HG03432 (cell line): ENCODE data around the gene TCEA2.

ENCODE experiments used
- ATAC-seq: cut with Tn5 transposase; IDR thresholded peaks from one replicate; pipeline ENCODE4 v1.9.1; 2021; ENCODE audit warnings: mild to moderate bottlenecking, moderate library complexity; ENCODE audit not compliant: unreplicated experiment

The TCEA2 gene

DNA sequence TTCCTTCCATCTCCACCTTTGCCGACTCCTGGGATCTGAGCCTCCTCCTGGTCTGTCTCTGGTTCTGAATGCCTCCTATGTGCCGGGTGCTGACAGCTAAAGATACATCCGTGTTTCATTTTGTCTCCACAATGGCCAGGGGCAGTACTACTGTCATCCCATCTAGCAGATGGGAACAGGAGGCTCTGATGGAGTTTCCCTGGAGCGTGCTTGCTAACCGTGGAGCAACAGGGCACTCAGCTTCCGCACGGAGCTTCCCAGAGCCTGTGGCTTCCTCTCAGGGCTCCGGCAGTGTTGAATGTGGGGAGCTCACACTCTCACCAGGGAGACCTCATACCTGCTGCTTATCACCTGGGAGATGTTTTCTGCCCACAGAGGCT, 56.3 kb downstream of the TCEA2 start:
- no peak for ATAC-seq

- peak; percentile 10 for ATAC-seq
Observed at GRCh38 chr20:64119681-64120341, 56.8 kb downstream of the TCEA2 start.

DNA sequence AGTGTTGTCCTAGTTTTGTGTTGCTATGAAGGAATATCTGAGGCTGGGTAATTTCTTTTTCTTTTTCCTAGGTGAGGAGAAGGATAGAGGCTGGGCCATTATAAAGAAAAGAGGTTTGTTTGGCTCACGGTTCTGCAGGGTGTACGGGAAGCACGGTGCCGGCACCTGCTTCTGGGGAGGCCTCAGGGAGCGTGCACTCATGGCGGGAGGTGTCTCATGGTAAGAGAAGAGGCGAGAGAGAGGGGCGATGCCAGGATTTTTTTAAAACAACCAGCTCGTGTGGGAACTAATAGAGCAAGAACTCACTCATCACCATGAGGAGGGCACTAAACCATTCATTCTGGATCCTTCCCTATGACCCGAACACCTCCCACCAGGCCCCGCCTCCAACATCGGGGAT, 58.6 kb downstream of the TCEA2 start:
- no peak for ATAC-seq
